Neural progenitor cell (in vitro differentiated cells): ENCODE results near the gene KDM6A. TPM values are rescaled to one million over a fixed set of nuclear protein-coding genes. Genes with fewer than 3 reads are reported as not detected.

Source experiments
- DNase-seq: peaks from one replicate; pipeline ENCODE4 v3.0.0-alpha.2; 2016; ENCODE audit warnings: low spot score
- H2AFZ ChIP-seq: fragments of 200-600 bp; sonication (generic); replicated peaks from 2 replicates; pipeline ENCODE4 v1.6.1; 2016; ENCODE audit warnings: antibody characterized with exemption
- H3F3A ChIP-seq: fragments of 200-600 bp; sonication (generic); 2 replicates; pipeline ENCODE4 v1.6.1; 2016; ENCODE audit warnings: antibody characterized with exemption, low read depth
- H3K27ac ChIP-seq: fragments of 200-600 bp; sonication (generic); 2 replicates; pipeline ENCODE4 v1.5.1; 2016; ENCODE audit warnings: mild to moderate bottlenecking
- H3K27me3 ChIP-seq: fragments of 200-600 bp; sonication (generic); 2 replicates; pipeline ENCODE4 v1.6.1; 2016; ENCODE audit warnings: mild to moderate bottlenecking, moderate library complexity
- H3K36me3 ChIP-seq: fragments of 200-600 bp; sonication (generic); 2 replicates; pipeline ENCODE4 v1.5.1; 2016
- H3K4me1 ChIP-seq: fragments of 200-600 bp; sonication (generic); 2 replicates; pipeline ENCODE4 v1.6.1; 2016; ENCODE audit warnings: mixed run types
- H3K4me2 ChIP-seq: fragments of 200-600 bp; sonication (generic); 2 replicates; pipeline ENCODE4 v1.6.1; 2016
- H3K4me3 ChIP-seq: fragments of 200-600 bp; sonication (generic); 2 replicates; pipeline ENCODE4 v1.5.1; 2016
- H3K79me2 ChIP-seq: fragments of 200-600 bp; sonication (generic); 2 replicates; pipeline ENCODE4 v1.6.1; 2016; ENCODE audit warnings: low read depth
- H3K9ac ChIP-seq: fragments of 200-600 bp; sonication (generic); 2 replicates; pipeline ENCODE4 v1.6.1; 2016
- H3K9me3 ChIP-seq: fragments of 200-600 bp; sonication (generic); 2 replicates; pipeline ENCODE4 v1.5.1; 2016; ENCODE audit warnings: low read depth
- H4K20me1 ChIP-seq: fragments of 200-600 bp; sonication (generic); 2 replicates; pipeline ENCODE4 v1.6.1; 2016; ENCODE audit warnings: low read depth
- H3K27ac Mint-ChIP-seq: 3 replicates; pipeline ENCODE4 v1.8.0; 2021; ENCODE audit warnings: mixed read lengths
- H3K27me3 Mint-ChIP-seq: 2 replicates; pipeline ENCODE4 v1.8.0; 2022; ENCODE audit warnings: low read depth, mild to moderate bottlenecking, inconsistent platforms, moderate library complexity, mixed read lengths; ENCODE audit not compliant: insufficient read depth
- H3K36me3 Mint-ChIP-seq: 3 replicates; pipeline ENCODE4 v1.8.0; 2021; ENCODE audit warnings: mixed read lengths
- H3K4me1 Mint-ChIP-seq: 3 replicates; pipeline ENCODE4 v1.8.0; 2021; ENCODE audit warnings: mixed read lengths
- H3K4me3 Mint-ChIP-seq: 3 replicates; pipeline ENCODE4 v1.8.0; 2021; ENCODE audit warnings: mild to moderate bottlenecking, moderate library complexity, mixed read lengths
- H3K9me3 Mint-ChIP-seq: 3 replicates; pipeline ENCODE4 v1.8.0; 2020; ENCODE audit warnings: mixed read lengths
- CTCF ChIP-seq: fragments of 200-600 bp; sonication (generic); IDR thresholded peaks from 2 replicates; pipeline ENCODE4 v1.5.1; 2017; ENCODE audit warnings: antibody characterized with exemption, mild to moderate bottlenecking
- EZH2 ChIP-seq: fragments of 200-600 bp; sonication (generic); IDR thresholded peaks from 2 replicates; pipeline ENCODE4 v1.6.1; 2017; ENCODE audit warnings: antibody characterized with exemption, mild to moderate bottlenecking, moderate library complexity
- EZH2phosphoT487 ChIP-seq: fragments of 200-600 bp; sonication (generic); IDR thresholded peaks from 2 replicates; pipeline ENCODE4 v1.6.1; 2017; ENCODE audit warnings: antibody characterized with exemption
- total RNA-seq: library from RNA; depleted of rRNA; stranded (reverse); fragments of >200 nt; gene quantifications from 2 replicates; pipeline ENCODE4 v1.2.3, GENCODE V29; 2015; ENCODE audit warnings: low replicate concordance

KDM6A gene
- total RNA-seq, 1 donor from 2014 or later = 56.2 TPM

GRCh38 chrX:45138525-45138924 lies 265.5 kb downstream of the KDM6A start:
- H3K27ac ChIP-seq = no peak overlapping the region

DNA sequence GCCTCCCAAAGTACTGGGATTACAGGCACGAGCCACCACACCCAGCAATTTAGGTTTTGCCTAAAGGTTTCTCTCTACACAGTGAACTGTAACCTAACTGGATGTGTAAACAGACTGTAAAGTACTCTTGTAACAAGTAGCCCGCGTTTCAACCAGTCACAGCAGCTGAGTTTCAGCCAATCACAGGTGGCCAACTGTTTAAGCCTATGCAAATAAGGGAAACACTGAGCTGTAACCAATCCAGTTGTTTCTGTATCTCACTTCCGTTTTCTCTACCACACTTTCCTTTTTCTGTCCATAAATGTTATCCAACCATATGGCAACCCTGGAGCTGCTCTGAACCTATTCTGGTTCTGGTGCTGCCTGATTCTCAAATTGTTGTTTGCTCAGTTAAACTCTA lies 267.8 kb downstream of the KDM6A start:
- Mint-ChIP-seq H3K27me3 (no peaks in the 10 kb centered on the region), H3K4me3 (no peak overlapping the region), H3K4me1 (no peaks in the 10 kb centered on the region), H3K9me3 (no peaks in the 10 kb centered on the region), H3K27ac (no peak overlapping the region), H3K36me3 (no peaks in the 10 kb centered on the region)
- H2AFZ ChIP-seq = no peak overlapping the region
- H3K79me2 ChIP-seq = no peaks in the 10 kb centered on the region
- no peaks in the 10 kb centered on the region for H3K36me3 ChIP-seq
- TF ChIP-seq EZH2phosphoT487 (no peak), CTCF (no peak), EZH2 (no peak)
- H3K9ac ChIP-seq = no peak overlapping the region
- H3K27me3 ChIP-seq = no peaks in the 10 kb centered on the region
- no peak overlapping the region for H3K4me3 ChIP-seq
- H4K20me1 ChIP-seq = no peaks in the 10 kb centered on the region
- DNase-seq = no peak
- no peak overlapping the region for H3K27ac ChIP-seq
- no peak overlapping the region for H3K4me2 ChIP-seq
- peaks cover 5% of the 10 kb centered on the region for H3F3A ChIP-seq
- H3K9me3 ChIP-seq = no peaks in the 10 kb centered on the region
- H3K4me1 ChIP-seq = no peaks in the 10 kb centered on the region

More at GRCh38 chrX:45138525-45138924, 265.5 kb downstream of the KDM6A start:
- Mint-ChIP-seq H3K27me3 (no peaks in the 10 kb centered on the region), H3K27ac (no peak overlapping the region), H3K9me3 (no peaks in the 10 kb centered on the region), H3K4me3 (no peak overlapping the region), H3K4me1 (no peaks in the 10 kb centered on the region), H3K36me3 (no peaks in the 10 kb centered on the region)
- Histone ChIP-seq H3K79me2 (no peaks in the 10 kb centered on the region), H2AFZ (no peak overlapping the region), H3K4me2 (no peak overlapping the region), H4K20me1 (no peaks in the 10 kb centered on the region), H3K27me3 (no peaks in the 10 kb centered on the region), H3K4me3 (no peak overlapping the region), H3K9ac (no peak overlapping the region), H3K9me3 (no peaks in the 10 kb centered on the region), H3F3A (peaks cover 5% of the 10 kb centered on the region), H3K36me3 (no peaks in the 10 kb centered on the region), H3K4me1 (no peaks in the 10 kb centered on the region)
- DNase-seq = no peak
- TF ChIP-seq EZH2phosphoT487 (no peak), EZH2 (no peak)

- H3F3A ChIP-seq = peaks cover 5% of the 10 kb centered on the region
- no peak overlapping the region for H2AFZ ChIP-seq
- H3K9ac ChIP-seq = no peak overlapping the region
- Mint-ChIP-seq H3K27ac (no peak overlapping the region), H3K9me3 (peaks cover 4% of the 10 kb centered on the region), H3K4me1 (no peaks in the 10 kb centered on the region), H3K27me3 (peaks cover 2% of the 10 kb centered on the region), H3K36me3 (no peaks in the 10 kb centered on the region), H3K4me3 (no peak overlapping the region)
- H3K4me1 ChIP-seq = no peaks in the 10 kb centered on the region
- H3K4me3 ChIP-seq = no peak overlapping the region
- no peaks in the 10 kb centered on the region for H4K20me1 ChIP-seq
- no peak overlapping the region for H3K27ac ChIP-seq
- H3K9me3 ChIP-seq = no peaks in the 10 kb centered on the region
- TF ChIP-seq EZH2 = no peak
- TF ChIP-seq CTCF = no peak
- no peak for TF ChIP-seq EZH2phosphoT487
- H3K36me3 ChIP-seq = no peaks in the 10 kb centered on the region
- no peak for DNase-seq
- no peaks in the 10 kb centered on the region for H3K27me3 ChIP-seq
- no peak overlapping the region for H3K4me2 ChIP-seq
- H3K79me2 ChIP-seq = no peaks in the 10 kb centered on the region
These were observed 269.2 kb downstream of the KDM6A start for GRCh38 chrX:45142185-45142584.

- no peak overlapping the region for H3K4me3 Mint-ChIP-seq
- no peak for DNase-seq
- no peak overlapping the region for H3K9ac ChIP-seq
- no peaks in the 10 kb centered on the region for H3K36me3 Mint-ChIP-seq
- H3F3A ChIP-seq = no peaks in the 10 kb centered on the region
- no peak overlapping the region for H3K4me2 ChIP-seq
- H2AFZ ChIP-seq = no peak overlapping the region
- no peaks in the 10 kb centered on the region for H3K36me3 ChIP-seq
- no peaks in the 10 kb centered on the region for H3K79me2 ChIP-seq
- no peak overlapping the region for H3K27ac Mint-ChIP-seq
- no peaks in the 10 kb centered on the region for H3K4me1 ChIP-seq
- H3K27ac ChIP-seq = no peak overlapping the region
- TF ChIP-seq EZH2phosphoT487 (no peak), CTCF (no peak), EZH2 (no peak)
- no peaks in the 10 kb centered on the region for H4K20me1 ChIP-seq
- no peaks in the 10 kb centered on the region for H3K4me1 Mint-ChIP-seq
- H3K4me3 ChIP-seq = no peak overlapping the region
- H3K9me3 Mint-ChIP-seq = peaks cover 7% of the 10 kb centered on the region
- H3K27me3 Mint-ChIP-seq = peaks cover 6% of the 10 kb centered on the region
- H3K27me3 ChIP-seq = no peaks in the 10 kb centered on the region
- no peaks in the 10 kb centered on the region for H3K9me3 ChIP-seq
These were observed 270.5 kb downstream of the KDM6A start for GRCh38 chrX:45143455-45143854.
